Astrocyte (in vitro differentiated cells and primary cell): ENCODE data around the gene ZNF667. TPM values are rescaled to one million over a fixed set of nuclear protein-coding genes. Genes with fewer than 3 reads are reported as not detected.

Experiments used
- DNase-seq: peaks from one replicate; pipeline ENCODE4 v3.0.0-alpha.2; 2010; ENCODE audit warnings: low read depth
- FAIRE-seq: peaks from 2 replicates; lab custom pipeline; 2011; peaks lifted over from hg19 to GRCh38; lab: Jason Lieb, UNC
- H2AFZ ChIP-seq: 2 replicates; pipeline ENCODE4 v1.6.0; 2012; ENCODE audit warnings: low read depth, low read length, inconsistent platforms
- H3K27ac ChIP-seq: 2 replicates; pipeline ENCODE4 v1.5.1; 2011; ENCODE audit warnings: low read depth, low read length, inconsistent platforms
- H3K27me3 ChIP-seq: 2 replicates; pipeline ENCODE4 v1.6.0; 2011; ENCODE audit warnings: low read length, inconsistent platforms; ENCODE audit not compliant: insufficient read depth
- H3K36me3 ChIP-seq: 2 replicates; pipeline ENCODE4 v1.5.1; 2011; ENCODE audit warnings: low read length, inconsistent platforms; ENCODE audit not compliant: insufficient read depth
- H3K4me1 ChIP-seq: 2 replicates; pipeline ENCODE4 v1.5.1; 2011; ENCODE audit warnings: low read length, inconsistent platforms; ENCODE audit not compliant: insufficient read depth
- H3K4me2 ChIP-seq: 2 replicates; pipeline ENCODE4 v1.6.0; 2012; ENCODE audit warnings: low read length, inconsistent platforms
- H3K4me3 ChIP-seq: 2 replicates; pipeline ENCODE4 v1.5.1; 2011; ENCODE audit warnings: low read depth, mild to moderate bottlenecking, low read length, inconsistent platforms; ENCODE audit not compliant: insufficient read depth
- H3K79me2 ChIP-seq: 2 replicates; pipeline ENCODE4 v1.6.0; 2012; ENCODE audit warnings: mild to moderate bottlenecking, low read length, inconsistent platforms; ENCODE audit not compliant: insufficient read depth
- H3K9ac ChIP-seq: 2 replicates; pipeline ENCODE4 v1.6.0; 2012; ENCODE audit warnings: mild to moderate bottlenecking, low read length, inconsistent platforms
- H3K9me3 ChIP-seq: 2 replicates; pipeline ENCODE4 v1.5.1; 2012; ENCODE audit warnings: low read depth, mild to moderate bottlenecking, low read length, inconsistent platforms; ENCODE audit not compliant: insufficient read depth
- H4K20me1 ChIP-seq: 2 replicates; pipeline ENCODE4 v1.6.0; 2012; ENCODE audit warnings: low read length, inconsistent platforms; ENCODE audit not compliant: insufficient read depth
- H3K27ac Mint-ChIP-seq: one replicate; pipeline ENCODE4 v1.8.0; 2021; ENCODE audit warnings: mild to moderate bottlenecking, mixed read lengths; ENCODE audit not compliant: unreplicated experiment
- H3K27me3 Mint-ChIP-seq: one replicate; pipeline ENCODE4 v1.8.0; 2021; ENCODE audit warnings: low read depth, mixed read lengths; ENCODE audit not compliant: unreplicated experiment
- H3K36me3 Mint-ChIP-seq: one replicate; pipeline ENCODE4 v1.8.0; 2021; ENCODE audit warnings: low read depth, mixed read lengths; ENCODE audit not compliant: unreplicated experiment
- H3K4me1 Mint-ChIP-seq: one replicate; pipeline ENCODE4 v1.8.0; 2021; ENCODE audit warnings: low read depth, mixed read lengths; ENCODE audit not compliant: unreplicated experiment
- H3K4me3 Mint-ChIP-seq: one replicate; pipeline ENCODE4 v1.8.0; 2021; ENCODE audit warnings: mild to moderate bottlenecking, moderate library complexity, mixed read lengths; ENCODE audit not compliant: unreplicated experiment
- H3K9me3 Mint-ChIP-seq: one replicate; pipeline ENCODE4 v1.8.0; 2021; ENCODE audit warnings: mild to moderate bottlenecking, mixed read lengths; ENCODE audit not compliant: unreplicated experiment
- EZH2 ChIP-seq: IDR thresholded peaks from 2 replicates; pipeline ENCODE4 v1.6.1; 2012; ENCODE audit warnings: mild to moderate bottlenecking, low read length, inconsistent platforms; ENCODE audit not compliant: insufficient read depth
- total RNA-seq: library from RNA; stranded (reverse); gene quantifications from 2 replicates; pipeline ENCODE4 v1.2.1, GENCODE V29; 2021
- TF ChIP-seq, protein P1 (sequence below): IDR thresholded peaks from 2 replicates; pipeline ENCODE4 v1.5.1; 2011; ENCODE audit warnings: low read depth, mild to moderate bottlenecking, inconsistent platforms, low read length, moderate library complexity; ENCODE audit not compliant: insufficient read depth

ZNF667 gene
- total RNA-seq, 1 donor from 2014 or later: 0.64 TPM

DNA sequence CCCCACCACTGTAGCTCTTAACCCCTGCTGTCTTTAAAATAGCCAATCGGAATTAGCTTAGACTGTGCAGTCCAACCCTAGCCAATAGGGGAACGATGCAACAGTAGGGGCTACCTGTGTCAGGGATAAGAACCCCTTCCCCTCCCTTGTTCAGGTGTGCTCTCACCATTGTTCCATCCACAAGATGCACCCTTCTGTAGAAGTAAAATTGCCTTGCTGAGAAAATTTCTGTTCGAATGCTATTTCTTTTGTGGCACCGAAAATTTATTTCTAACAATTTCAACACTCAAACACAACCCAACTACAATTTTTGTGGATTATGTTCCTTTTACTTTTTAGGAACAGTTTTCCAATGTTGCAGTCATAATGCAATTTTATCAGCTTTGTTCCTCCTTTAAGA, 76.7 kb downstream of the ZNF667 start:
- Histone ChIP-seq H3K9ac (no peak overlapping the region), H3K27me3 (no peaks in the 10 kb centered on the region), H3K36me3 (no peaks in the 10 kb centered on the region), H3K9me3 (peaks cover 29% of the 10 kb centered on the region), H3K4me1 (peaks cover 12% of the 10 kb centered on the region), H3K4me3 (no peak overlapping the region), H2AFZ (no peak overlapping the region), H4K20me1 (no peaks in the 10 kb centered on the region), H3K4me2 (no peak overlapping the region), H3K27ac (no peak overlapping the region), H3K79me2 (peaks cover 13% of the 10 kb centered on the region)
- H3K9me3 Mint-ChIP-seq: peaks cover 49% of the 10 kb centered on the region
- peaks cover 9% of the 10 kb centered on the region for H3K4me1 Mint-ChIP-seq
- TF ChIP-seq, protein P1, sequence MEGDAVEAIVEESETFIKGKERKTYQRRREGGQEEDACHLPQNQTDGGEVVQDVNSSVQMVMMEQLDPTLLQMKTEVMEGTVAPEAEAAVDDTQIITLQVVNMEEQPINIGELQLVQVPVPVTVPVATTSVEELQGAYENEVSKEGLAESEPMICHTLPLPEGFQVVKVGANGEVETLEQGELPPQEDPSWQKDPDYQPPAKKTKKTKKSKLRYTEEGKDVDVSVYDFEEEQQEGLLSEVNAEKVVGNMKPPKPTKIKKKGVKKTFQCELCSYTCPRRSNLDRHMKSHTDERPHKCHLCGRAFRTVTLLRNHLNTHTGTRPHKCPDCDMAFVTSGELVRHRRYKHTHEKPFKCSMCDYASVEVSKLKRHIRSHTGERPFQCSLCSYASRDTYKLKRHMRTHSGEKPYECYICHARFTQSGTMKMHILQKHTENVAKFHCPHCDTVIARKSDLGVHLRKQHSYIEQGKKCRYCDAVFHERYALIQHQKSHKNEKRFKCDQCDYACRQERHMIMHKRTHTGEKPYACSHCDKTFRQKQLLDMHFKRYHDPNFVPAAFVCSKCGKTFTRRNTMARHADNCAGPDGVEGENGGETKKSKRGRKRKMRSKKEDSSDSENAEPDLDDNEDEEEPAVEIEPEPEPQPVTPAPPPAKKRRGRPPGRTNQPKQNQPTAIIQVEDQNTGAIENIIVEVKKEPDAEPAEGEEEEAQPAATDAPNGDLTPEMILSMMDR: no peak
- no peak for TF ChIP-seq EZH2
- H3K27me3 Mint-ChIP-seq: no peaks in the 10 kb centered on the region
- H3K27ac Mint-ChIP-seq: no peak overlapping the region
- peaks cover 57% of the 10 kb centered on the region for H3K36me3 Mint-ChIP-seq
- no peak overlapping the region for H3K4me3 Mint-ChIP-seq
- FAIRE-seq (no peak), DNase-seq (no peak)

GRCh38 chr19:56398809-56399208, 78.3 kb downstream of the ZNF667 start:
- no peaks in the 10 kb centered on the region for H3K79me2 ChIP-seq

More at GRCh38 chr19:56398809-56399208, 78.3 kb downstream of the ZNF667 start:
- H3K4me3 Mint-ChIP-seq: no peak overlapping the region
- peaks cover 1% of the 10 kb centered on the region for H3K4me1 Mint-ChIP-seq
- Histone ChIP-seq H3K9me3 (peaks cover 27% of the 10 kb centered on the region), H3K4me1 (peaks cover 4% of the 10 kb centered on the region), H4K20me1 (no peaks in the 10 kb centered on the region), H2AFZ (no peak overlapping the region), H3K4me3 (no peak overlapping the region), H3K27ac (no peak overlapping the region), H3K9ac (no peak overlapping the region), H3K4me2 (no peak overlapping the region), H3K27me3 (no peaks in the 10 kb centered on the region), H3K36me3 (no peaks in the 10 kb centered on the region)
- no peak overlapping the region for H3K27ac Mint-ChIP-seq
- H3K36me3 Mint-ChIP-seq: peaks cover 61% of the 10 kb centered on the region
- no peaks in the 10 kb centered on the region for H3K27me3 Mint-ChIP-seq
- DNase-seq (no peak), FAIRE-seq (no peak)
- peaks cover 46% of the 10 kb centered on the region for H3K9me3 Mint-ChIP-seq
- TF ChIP-seq EZH2: no peak
- TF ChIP-seq, protein P1: no peak
